Right atrium auricular region (tissue), 2 donors: ENCODE data around the gene LRP1B. TPM values are rescaled to one million over a fixed set of nuclear protein-coding genes. Genes with fewer than 3 reads are reported as not detected.

ENCODE experiments used
- DNase-seq: peaks from one replicate; pipeline ENCODE4 v3.0.0-alpha.2; 2019; ENCODE audit warnings: low spot score
- H3K27ac ChIP-seq, 2 donors: fragments of 200-600 bp; sonication (generic); 1 replicate in 1 of 2; 2 replicates in 1 of 2; pipeline ENCODE4 v1.5.1; 2016 to 2019
- H3K27me3 ChIP-seq, 2 donors: fragments of 200-600 bp; sonication (generic); one replicate each; pipeline versions ENCODE4 v1.5.1 to v1.6.0; 2017 to 2019
- H3K36me3 ChIP-seq: fragments of 200-600 bp; sonication (generic); one replicate; pipeline ENCODE4 v1.5.1; 2016
- H3K4me1 ChIP-seq, 2 donors: fragments of 200-600 bp; sonication (generic); one replicate each; pipeline versions ENCODE4 v1.5.1 to v1.6.0; 2017 to 2019
- H3K4me3 ChIP-seq, 2 donors: fragments of 200-600 bp; sonication (generic); 1 replicate in 1 of 2; 2 replicates in 1 of 2; pipeline ENCODE4 v1.5.1; 2017 to 2019; ENCODE audit warnings: mild to moderate bottlenecking in 1 of 2, moderate library complexity in 1 of 2
- H3K9me3 ChIP-seq, 2 donors: fragments of 200-600 bp; sonication (generic); one replicate each; pipeline ENCODE4 v1.5.1; 2019
- total RNA-seq, 2 donors: library from RNA; depleted of rRNA; stranded (reverse); fragments of >200 nt; gene quantifications; one replicate each; pipeline ENCODE4 v1.1.0, GENCODE V29; 2016
- TF ChIP-seq, protein P1 (sequence below), 2 donors: fragments of 200-600 bp; sonication (generic); IDR thresholded peaks; one replicate each; pipeline ENCODE4 v1.5.1; 2019; ENCODE audit warnings: antibody characterized with exemption in 2 of 2

The LRP1B gene
- total RNA-seq, 2 donors from 2014 or later, result 0.44 to 0.47 TPM

DNA sequence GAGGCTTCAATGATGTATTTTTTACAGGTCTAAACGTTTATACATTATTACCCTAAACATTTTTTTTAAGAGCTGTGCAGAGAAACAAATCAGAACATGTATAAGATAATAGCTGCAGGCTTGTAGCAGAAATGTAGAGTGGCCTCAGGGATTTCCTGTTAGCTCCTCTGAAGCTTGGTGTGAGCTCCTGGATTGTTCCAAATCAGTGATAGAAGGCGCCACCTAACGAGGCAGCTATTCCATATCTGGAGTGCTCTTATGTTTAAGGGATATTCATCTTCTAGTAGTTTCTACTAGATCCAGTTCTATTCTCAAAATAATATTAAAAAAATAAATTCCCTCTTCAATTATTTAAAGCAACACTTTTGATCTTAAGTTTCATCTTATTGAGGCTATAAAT lies 93.1 kb downstream of the LRP1B start:
- TF ChIP-seq, protein P1, sequence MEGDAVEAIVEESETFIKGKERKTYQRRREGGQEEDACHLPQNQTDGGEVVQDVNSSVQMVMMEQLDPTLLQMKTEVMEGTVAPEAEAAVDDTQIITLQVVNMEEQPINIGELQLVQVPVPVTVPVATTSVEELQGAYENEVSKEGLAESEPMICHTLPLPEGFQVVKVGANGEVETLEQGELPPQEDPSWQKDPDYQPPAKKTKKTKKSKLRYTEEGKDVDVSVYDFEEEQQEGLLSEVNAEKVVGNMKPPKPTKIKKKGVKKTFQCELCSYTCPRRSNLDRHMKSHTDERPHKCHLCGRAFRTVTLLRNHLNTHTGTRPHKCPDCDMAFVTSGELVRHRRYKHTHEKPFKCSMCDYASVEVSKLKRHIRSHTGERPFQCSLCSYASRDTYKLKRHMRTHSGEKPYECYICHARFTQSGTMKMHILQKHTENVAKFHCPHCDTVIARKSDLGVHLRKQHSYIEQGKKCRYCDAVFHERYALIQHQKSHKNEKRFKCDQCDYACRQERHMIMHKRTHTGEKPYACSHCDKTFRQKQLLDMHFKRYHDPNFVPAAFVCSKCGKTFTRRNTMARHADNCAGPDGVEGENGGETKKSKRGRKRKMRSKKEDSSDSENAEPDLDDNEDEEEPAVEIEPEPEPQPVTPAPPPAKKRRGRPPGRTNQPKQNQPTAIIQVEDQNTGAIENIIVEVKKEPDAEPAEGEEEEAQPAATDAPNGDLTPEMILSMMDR (IDR thresholded peaks at IDR 0.05), result no peak
- Histone ChIP-seq H3K9me3 (no peaks in the 10 kb centered on the region), H3K27ac (no peak overlapping the region), H3K4me3 (no peak overlapping the region), H3K27me3 (no peaks in the 10 kb centered on the region), H3K36me3 (no peaks in the 10 kb centered on the region), H3K4me1 (no peaks in the 10 kb centered on the region)
- DNase-seq, result no peak

DNA sequence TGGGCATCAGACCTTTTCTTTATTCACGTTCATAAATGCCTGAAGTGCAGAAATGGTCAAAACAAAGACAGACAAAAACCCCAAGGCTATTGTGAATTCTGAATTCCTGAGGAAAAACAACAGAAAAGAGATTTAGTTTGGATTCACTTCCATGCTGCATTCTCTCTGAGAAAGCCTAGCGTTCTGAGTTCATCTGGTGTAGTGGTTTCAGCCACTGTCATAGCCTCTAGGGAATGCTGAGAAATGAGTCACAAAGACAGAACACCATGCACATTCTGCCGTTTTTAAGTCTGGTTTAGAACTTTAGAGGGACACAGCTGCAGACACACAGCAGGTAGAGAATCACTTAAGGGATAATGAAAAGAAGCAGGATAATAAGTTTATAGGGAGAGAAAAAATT lies 93.8 kb downstream of the LRP1B start:
- DNase-seq, result no peak
- no peaks in the 10 kb centered on the region for H3K9me3 ChIP-seq
- no peaks in the 10 kb centered on the region for H3K36me3 ChIP-seq
- H3K4me3 ChIP-seq, result no peak overlapping the region
- H3K4me1 ChIP-seq, result no peaks in the 10 kb centered on the region
- no peak overlapping the region for H3K27ac ChIP-seq
- no peaks in the 10 kb centered on the region for H3K27me3 ChIP-seq
- TF ChIP-seq, protein P1 (IDR thresholded peaks at IDR 0.05), result no peak

DNA sequence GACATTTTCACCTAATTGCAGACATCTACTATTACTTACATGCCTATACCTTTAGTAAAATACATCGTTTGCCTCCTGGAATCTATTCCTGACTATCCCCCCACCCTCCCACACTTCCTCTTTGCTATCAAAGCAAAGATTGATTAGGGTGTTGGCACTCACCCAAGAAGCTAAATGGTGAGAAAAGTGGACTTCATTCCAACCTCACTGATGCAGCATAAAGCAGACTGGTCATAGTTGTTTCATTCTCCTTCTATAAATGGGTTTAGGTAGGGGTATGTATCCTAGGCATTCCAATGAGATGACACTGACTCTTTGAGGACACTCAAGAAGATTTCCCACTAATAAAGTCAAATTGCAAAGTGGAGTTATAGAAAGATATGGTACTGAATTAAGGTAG lies 97.4 kb downstream of the LRP1B start:
- no peak for DNase-seq
- H3K27me3 ChIP-seq, result no peaks in the 10 kb centered on the region
- H3K4me1 ChIP-seq, result no peaks in the 10 kb centered on the region
- H3K36me3 ChIP-seq, result no peaks in the 10 kb centered on the region
- no peak overlapping the region for H3K27ac ChIP-seq
- H3K4me3 ChIP-seq, result no peak overlapping the region
- TF ChIP-seq, protein P1 (IDR thresholded peaks at IDR 0.05), result no peak
- no peaks in the 10 kb centered on the region for H3K9me3 ChIP-seq

DNA sequence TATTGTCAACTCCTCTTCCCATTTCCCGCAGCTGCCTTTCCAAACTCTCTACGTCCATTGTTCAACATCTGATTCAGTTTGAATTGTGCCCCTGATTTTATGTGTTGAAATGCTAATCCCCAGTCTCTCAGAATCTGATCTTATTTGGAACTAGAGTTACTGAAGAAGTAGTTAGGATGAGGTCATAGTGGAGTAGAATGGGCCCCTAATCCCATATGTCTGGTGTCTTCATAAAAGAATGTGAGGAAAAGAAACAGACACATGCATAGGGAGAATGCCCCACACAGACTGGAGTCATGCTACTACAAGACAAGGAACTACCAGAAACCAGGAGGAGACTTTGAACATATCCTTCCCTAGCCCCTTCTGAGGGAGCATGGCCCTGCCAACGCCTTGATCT lies 99.2 kb downstream of the LRP1B start:
- no peak overlapping the region for H3K4me3 ChIP-seq
- DNase-seq, result no peak
- no peaks in the 10 kb centered on the region for H3K27me3 ChIP-seq
- H3K36me3 ChIP-seq, result no peaks in the 10 kb centered on the region
- TF ChIP-seq, protein P1 (IDR thresholded peaks at IDR 0.05), result no peak
- no peaks in the 10 kb centered on the region for H3K4me1 ChIP-seq
- H3K27ac ChIP-seq, result no peak overlapping the region
- H3K9me3 ChIP-seq, result no peaks in the 10 kb centered on the region

DNA sequence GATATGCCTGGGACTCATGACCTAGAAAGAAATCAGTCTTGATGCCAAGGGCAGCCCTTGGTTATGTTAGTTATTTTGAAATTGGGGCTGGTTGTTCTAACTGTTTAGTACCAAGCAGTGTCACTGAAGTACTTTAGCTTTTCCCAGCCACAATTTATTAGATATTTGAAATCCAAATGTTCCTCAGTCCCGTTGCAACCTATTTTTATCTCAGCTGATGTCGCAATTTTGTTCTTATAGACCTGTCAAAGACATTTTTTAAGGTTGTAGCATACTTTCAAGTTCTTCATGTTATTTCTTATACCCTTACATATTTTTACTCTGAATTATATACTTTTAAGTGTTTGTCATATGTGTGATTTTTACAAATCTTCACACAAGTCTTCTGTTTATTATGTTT lies 100.1 kb downstream of the LRP1B start:
- no peak overlapping the region for H3K4me3 ChIP-seq
- H3K9me3 ChIP-seq, result no peaks in the 10 kb centered on the region
- TF ChIP-seq, protein P1 (IDR thresholded peaks at IDR 0.05), result no peak
- H3K4me1 ChIP-seq, result no peaks in the 10 kb centered on the region
- no peak overlapping the region for H3K27ac ChIP-seq
- no peak for DNase-seq
- H3K36me3 ChIP-seq, result no peaks in the 10 kb centered on the region
- no peaks in the 10 kb centered on the region for H3K27me3 ChIP-seq

DNA sequence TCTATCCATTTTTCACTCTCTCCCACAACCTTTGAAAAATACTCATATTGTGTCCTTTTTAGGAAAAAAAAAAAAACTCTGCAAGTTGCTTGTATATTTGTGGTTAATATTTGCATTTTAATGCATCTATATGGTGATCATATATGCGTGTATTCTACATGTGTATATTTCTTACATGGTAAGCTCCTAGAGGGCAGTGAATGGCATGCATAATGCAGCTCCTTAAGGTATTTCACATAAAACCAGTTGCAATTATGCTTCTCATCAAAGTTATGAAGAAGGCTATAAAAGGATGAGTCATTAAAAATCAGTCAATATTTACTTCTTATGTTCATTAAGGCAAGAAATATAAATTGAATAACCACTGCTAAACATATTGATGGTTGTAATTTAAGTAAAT lies 100.8 kb downstream of the LRP1B start:
- no peak overlapping the region for H3K27ac ChIP-seq
- H3K27me3 ChIP-seq, result no peaks in the 10 kb centered on the region
- DNase-seq, result no peak
- no peaks in the 10 kb centered on the region for H3K4me1 ChIP-seq
- H3K9me3 ChIP-seq, result no peaks in the 10 kb centered on the region
- H3K36me3 ChIP-seq, result no peaks in the 10 kb centered on the region
- TF ChIP-seq, protein P1 (IDR thresholded peaks at IDR 0.05), result no peak
- H3K4me3 ChIP-seq, result no peak overlapping the region
